HG03196 (cell line): ENCODE measurements around the gene SLC15A4.
"Not testable (repeated sequence)": the region's sequence is repeated elsewhere in the genome, so short reads cannot be mapped to it uniquely, and the experiment has no call there.

ENCODE experiments used
- ATAC-seq: cut with Tn5 transposase; IDR thresholded peaks from one replicate; pipeline ENCODE4 v1.9.1; 2021; ENCODE audit not compliant: unreplicated experiment

Gene SLC15A4

GRCh38 chr12:128823916-128824839 lies at the start of gene SLC15A4:
TSS of gene SLC15A4 (minus strand) at chr12:128823958. CDS start at chr12:128823943, 15 bp downstream.
- ATAC-seq, result peak; percentile 78

- no peak for ATAC-seq
These were observed 48.5 kb upstream of the SLC15A4 start for GRCh38 chr12:128872303-128872702.

GRCh38 chr12:128871516-128871892 lies 47.7 kb upstream of the SLC15A4 start:
- no peak for ATAC-seq

GRCh38 chr12:128867466-128867865 lies 43.7 kb upstream of the SLC15A4 start:
- ATAC-seq, result no peak

GRCh38 chr12:128864516-128865186 lies 40.9 kb upstream of the SLC15A4 start:
- ATAC-seq, result no peak

- ATAC-seq, result no peak
These were observed 40.2 kb upstream of the SLC15A4 start for GRCh38 chr12:128863957-128864356.

- no peak for ATAC-seq
These were observed 37.7 kb upstream of the SLC15A4 start for GRCh38 chr12:128861226-128862016.

- ATAC-seq, result no peak
These were observed 35.6 kb upstream of the SLC15A4 start for GRCh38 chr12:128859311-128859710.

GRCh38 chr12:128857133-128857763 lies 33.5 kb upstream of the SLC15A4 start:
- ATAC-seq, result no peak

- no peak for ATAC-seq
These were observed 33.0 kb upstream of the SLC15A4 start for GRCh38 chr12:128856791-128857078.

GRCh38 chr12:128856035-128856790 lies 32.5 kb upstream of the SLC15A4 start:
- ATAC-seq, result no peak

GRCh38 chr12:128853600-128854197 lies 29.9 kb upstream of the SLC15A4 start:
- ATAC-seq, result no peak

- no peak for ATAC-seq
These were observed 29.3 kb upstream of the SLC15A4 start, which contains the start of gene GLT1D1 for GRCh38 chr12:128852885-128853599. TSS of gene GLT1D1 (plus strand) at chr12:128853478. CDS start at chr12:128853582, 104 bp downstream.

- no peak for ATAC-seq
These were observed 28.4 kb upstream of the SLC15A4 start for GRCh38 chr12:128852026-128852698.

- ATAC-seq, result not testable (repeated sequence)
These were observed 27.7 kb upstream of the SLC15A4 start for GRCh38 chr12:128851429-128851828.

- no peak for ATAC-seq
These were observed 26.6 kb upstream of the SLC15A4 start for GRCh38 chr12:128850400-128850799.

GRCh38 chr12:128849806-128850205 lies 26.0 kb upstream of the SLC15A4 start:
- not testable (repeated sequence) for ATAC-seq

GRCh38 chr12:128848371-128848770 lies 24.6 kb upstream of the SLC15A4 start:
- ATAC-seq, result no peak

GRCh38 chr12:128846671-128847070 lies 22.9 kb upstream of the SLC15A4 start:
- not testable (repeated sequence) for ATAC-seq
